ENCODE measurements around the gene NPC1L1. TPM values are rescaled to one million over a fixed set of nuclear protein-coding genes. Genes with fewer than 3 reads are reported as not detected.

NPC1L1 gene
- total and polyA plus RNA-seq, 2 donors (not counting 1 experiment from before 2014, with no cell fraction given): 0.07 TPM; not detected in 1

- DNase-seq (no peak), ATAC-seq (ENCODE audit: low read depth) (no peak)
- H3K4me2 ChIP-seq (replicated peaks; ENCODE audit: low read depth, low read length, poor library complexity, severe bottlenecking): no peak overlapping the region
- no peak overlapping the region for H3K27ac Mint-ChIP-seq
- no peaks in the 10 kb centered on the region for H3K36me3 ChIP-seq (replicated peaks in 1 of 2; ENCODE audit: control extremely low read depth in 1 of 2, control insufficient read depth in 1 of 2, extremely low read depth in 1 of 2, insufficient read depth in 2 of 2, low read length in 1 of 2)
- H3K27me3 Mint-ChIP-seq: peaks cover 32% of the 10 kb centered on the region
- no peak overlapping the region for H3K4me3 Mint-ChIP-seq
- H3K27me3 ChIP-seq (replicated peaks in 1 of 4; ENCODE audit: control extremely low read depth in 1 of 4, control insufficient read depth in 3 of 4, insufficient read depth in 4 of 4, low read length in 3 of 4): peaks cover 0 to 10% (median 0%) of the 10 kb centered on the region in 4 experiments
- no peak overlapping the region for H2AFZ ChIP-seq (ENCODE audit: insufficient read depth, low read depth, low read length, poor library complexity, severe bottlenecking)
- POLR2A ChIA-PET: no interaction called here
- H3K27ac ChIP-seq (ENCODE audit: low read length in 2 of 2): no peak overlapping the region
- WGBS (ENCODE audit: insufficient coverage): 91% methylated on average over 15 of the region's 15 CpGs
- no peaks in the 10 kb centered on the region for H3K4me1 ChIP-seq (ENCODE audit: control insufficient read depth in 2 of 2, insufficient read depth in 2 of 2, low read length in 2 of 2)
- no peak overlapping the region for H3K9ac ChIP-seq (ENCODE audit: low read length)
- TF ChIP-seq CTCF (IDR thresholded peaks at IDR 0.05): no peak
- TF ChIP-seq EZH2 (IDR thresholded peaks at IDR 0.05; ENCODE audit: borderline replicate concordance, insufficient read depth, low read depth, low read length, poor library complexity, severe bottlenecking): no peak
- H3K9me3 Mint-ChIP-seq (ENCODE audit: insufficient read depth): peaks cover 11% of the 10 kb centered on the region
- CTCF ChIA-PET: no interaction called here
- H3K4me1 Mint-ChIP-seq: no peaks in the 10 kb centered on the region
- intact Hi-C loops (cut with micrococcal nuclease): no loop called here
- no peak overlapping the region for H3K4me3 ChIP-seq (ENCODE audit: control extremely low read depth in 1 of 5, extremely low read depth in 1 of 5, insufficient read depth in 1 of 5, low read depth in 2 of 5, low read length in 4 of 5)
- peaks cover 1 to 20% (median 16%) of the 10 kb centered on the region in 3 donors for H3K9me3 ChIP-seq (ENCODE audit: control extremely low read depth in 1 of 3, control insufficient read depth in 2 of 3, insufficient read depth in 1 of 3, low read length in 2 of 3)
- no peaks in the 10 kb centered on the region for H4K20me1 ChIP-seq (ENCODE audit: control insufficient read depth, insufficient read depth, low read length, poor library complexity, severe bottlenecking)
- no peaks in the 10 kb centered on the region for H3K79me2 ChIP-seq (ENCODE audit: control insufficient read depth, insufficient read depth, low read length)
These were observed 19.6 kb downstream of the NPC1L1 start for GRCh38 chr7:44521347-44522095.

DNA sequence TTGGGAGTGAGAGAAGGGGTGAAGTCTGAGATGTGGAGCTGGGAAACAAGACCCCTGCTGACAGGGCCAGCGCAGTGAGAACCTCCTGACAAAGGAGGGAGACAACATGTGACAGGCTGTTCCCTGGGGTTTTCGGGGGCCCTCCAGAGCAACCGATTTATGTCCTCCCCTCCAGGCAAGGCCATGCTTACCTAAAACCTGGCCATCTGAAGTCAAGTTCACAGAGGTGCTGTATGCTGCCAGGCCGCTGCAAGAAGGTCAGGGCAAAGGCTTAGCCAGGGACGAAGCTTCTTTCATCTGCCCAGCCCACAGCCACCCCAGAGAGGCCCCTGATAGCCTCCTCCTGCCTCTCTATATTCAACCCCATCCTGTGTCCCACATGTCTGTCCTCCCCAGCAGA, 20.6 kb downstream of the NPC1L1 start:
- H3K27ac Mint-ChIP-seq: no peak overlapping the region

More for the DNA sequence above, 20.6 kb downstream of the NPC1L1 start:
- Histone ChIP-seq H3K4me2 (replicated peaks; ENCODE audit: low read depth, low read length, poor library complexity, severe bottlenecking) (no peak overlapping the region), H4K20me1 (ENCODE audit: control insufficient read depth, insufficient read depth, low read length, poor library complexity, severe bottlenecking) (no peaks in the 10 kb centered on the region), H3K9ac (ENCODE audit: low read length) (no peak overlapping the region), H3K27ac (ENCODE audit: low read length in 2 of 2) (no peak overlapping the region), H3K9me3 (ENCODE audit: control extremely low read depth in 1 of 3, control insufficient read depth in 2 of 3, insufficient read depth in 1 of 3, low read length in 2 of 3) (peaks cover 0 to 11% (median 10%) of the 10 kb centered on the region in 3 donors), H3K27me3 (replicated peaks in 1 of 4; ENCODE audit: control extremely low read depth in 1 of 4, control insufficient read depth in 3 of 4, insufficient read depth in 4 of 4, low read length in 3 of 4) (peaks cover 0 to 10% (median 0%) of the 10 kb centered on the region in 4 experiments), H3K36me3 (replicated peaks in 1 of 2; ENCODE audit: control extremely low read depth in 1 of 2, control insufficient read depth in 1 of 2, extremely low read depth in 1 of 2, insufficient read depth in 2 of 2, low read length in 1 of 2) (no peaks in the 10 kb centered on the region), H3K4me3 (ENCODE audit: control extremely low read depth in 1 of 5, extremely low read depth in 1 of 5, insufficient read depth in 1 of 5, low read depth in 2 of 5, low read length in 4 of 5) (no peak overlapping the region), H3K4me1 (ENCODE audit: control insufficient read depth in 2 of 2, insufficient read depth in 2 of 2, low read length in 2 of 2) (no peaks in the 10 kb centered on the region), H2AFZ (ENCODE audit: insufficient read depth, low read depth, low read length, poor library complexity, severe bottlenecking) (no peak overlapping the region), H3K79me2 (ENCODE audit: control insufficient read depth, insufficient read depth, low read length) (no peaks in the 10 kb centered on the region)
- intact Hi-C loops (cut with micrococcal nuclease): no loop called here
- TF ChIP-seq EZH2 (IDR thresholded peaks at IDR 0.05; ENCODE audit: borderline replicate concordance, insufficient read depth, low read depth, low read length, poor library complexity, severe bottlenecking): no peak
- TF ChIP-seq CTCF (IDR thresholded peaks at IDR 0.05): no peak
- CTCF ChIA-PET: no interaction called here
- POLR2A ChIA-PET: no interaction called here
- H3K4me1 Mint-ChIP-seq: no peaks in the 10 kb centered on the region
- WGBS (ENCODE audit: insufficient coverage): 98% methylated on average over 5 of the region's 5 CpGs
- DNase-seq (no peak), ATAC-seq (ENCODE audit: low read depth) (no peak)
- H3K9me3 Mint-ChIP-seq (ENCODE audit: insufficient read depth): peaks cover 11% of the 10 kb centered on the region
- H3K27me3 Mint-ChIP-seq: peaks cover 32% of the 10 kb centered on the region
- no peak overlapping the region for H3K4me3 Mint-ChIP-seq

All from B cell (primary cell).